ACHN (cell line): ENCODE data around the gene LMLN.
"Not testable (repeated sequence)": the region's sequence is repeated elsewhere in the genome, so short reads cannot be mapped to it uniquely, and the experiment has no call there.

Experiments used
- DNase-seq: peaks from one replicate; pipeline ENCODE4 v3.0.0-alpha.2; 2015
- in situ Hi-C: cut with HindIII; loops from 2 replicates; pipeline ENCODE4 v1.10.0; 2017; ENCODE audit warnings: low sequenced_read_pairs, low pct_ligation_motif_present, low pct_unique_long_range_greater_than_20kb

Gene LMLN

DNA sequence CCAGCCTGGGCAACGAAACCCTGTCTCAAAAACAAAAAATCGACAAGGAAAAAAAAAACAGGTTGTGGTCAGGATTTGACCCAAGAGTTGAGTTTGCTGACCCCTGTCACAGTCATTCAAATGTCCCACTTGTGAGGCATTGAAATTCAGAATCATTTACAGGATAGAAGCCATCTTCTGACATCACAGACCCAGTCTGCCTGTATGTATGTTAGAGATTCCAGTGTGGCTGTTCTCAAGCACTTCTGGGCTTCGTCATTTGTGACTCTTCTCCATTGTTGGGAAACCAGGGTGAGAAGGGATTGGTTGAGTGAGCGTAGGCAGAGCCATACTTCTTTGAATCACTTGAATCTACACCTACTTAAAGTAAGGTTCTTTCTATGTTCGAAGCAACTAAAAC, 57.1 kb downstream of the LMLN start:
- DNase-seq, result no peak
- in situ Hi-C loops, result no loop called here

DNA sequence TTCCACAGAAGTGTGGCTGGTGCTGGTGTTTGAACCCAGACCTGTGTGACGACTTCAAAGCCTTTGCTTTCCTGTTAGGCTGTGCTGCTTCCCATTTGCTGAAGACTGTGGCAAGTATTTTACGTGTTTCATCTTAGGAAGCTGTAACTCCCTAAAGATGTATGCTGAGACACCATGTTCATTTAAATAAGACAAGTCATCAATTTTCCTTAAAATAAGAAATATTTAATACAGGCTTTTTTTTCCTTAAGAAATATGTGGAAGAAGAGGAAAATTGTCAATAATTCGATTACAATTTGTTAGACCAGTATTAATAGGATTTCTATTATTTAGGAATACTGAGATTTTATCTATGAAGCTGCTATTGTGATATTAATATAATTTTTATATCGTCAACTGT, 58.4 kb downstream of the LMLN start:
- in situ Hi-C loops, result no loop called here
- DNase-seq, result no peak

DNA sequence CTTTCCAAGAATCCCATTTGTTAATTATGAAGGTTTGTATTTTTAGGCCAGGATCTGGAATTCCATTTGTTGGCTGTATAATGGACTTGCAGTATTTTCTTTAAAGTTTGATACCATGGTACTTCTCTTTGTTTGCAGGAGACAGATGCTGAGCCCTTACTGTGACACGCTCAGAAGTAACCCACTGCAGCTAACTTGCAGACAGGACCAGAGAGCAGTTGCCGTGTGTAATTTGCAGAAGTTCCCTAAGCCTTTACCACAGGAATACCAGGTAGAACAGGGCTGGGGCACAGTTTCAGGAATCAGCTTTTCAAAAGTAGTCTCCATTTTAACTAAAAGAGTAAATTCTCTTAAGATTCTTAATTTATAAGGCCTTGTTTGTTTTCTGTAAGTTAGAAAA, 59.1 kb downstream of the LMLN start:
- in situ Hi-C loops, result no loop called here
- DNase-seq, result no peak

DNA sequence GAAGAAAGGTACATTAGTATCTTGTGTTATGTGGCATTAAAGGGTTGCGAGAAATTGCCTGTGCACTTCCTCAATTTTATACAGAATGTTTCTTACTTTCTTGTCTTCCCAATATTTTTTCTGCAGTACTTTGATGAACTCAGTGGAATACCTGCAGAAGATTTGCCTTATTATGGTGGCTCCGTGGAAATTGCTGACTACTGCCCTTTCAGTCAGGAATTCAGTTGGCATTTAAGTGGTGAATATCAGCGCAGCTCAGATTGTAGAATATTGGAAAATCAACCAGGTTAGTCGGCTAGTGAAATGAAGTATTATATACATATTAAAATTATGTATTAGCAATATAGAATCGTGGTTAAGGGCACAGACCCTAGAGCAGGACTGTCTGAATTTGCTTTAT, 61.3 kb downstream of the LMLN start:
- no peak for DNase-seq
- in situ Hi-C loops, result no loop called here

DNA sequence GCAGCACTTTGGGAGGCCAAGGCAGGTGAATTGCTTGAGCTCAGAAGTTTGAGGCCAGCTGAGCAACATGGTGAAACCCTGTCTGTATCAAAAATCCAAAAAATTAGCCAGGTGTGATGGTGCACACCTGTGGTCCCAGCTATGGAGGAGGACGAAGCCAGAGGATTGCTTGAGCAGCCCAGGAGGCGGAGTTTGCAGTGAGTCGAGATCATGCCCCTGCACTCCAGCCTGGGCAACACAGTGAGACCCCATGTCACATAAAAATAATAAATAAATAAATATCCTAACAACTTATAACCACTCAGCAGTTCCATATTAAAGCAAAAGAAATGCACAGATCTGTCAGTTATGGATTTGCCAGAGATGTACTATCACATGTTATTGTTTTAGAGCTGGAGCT, 62.6 kb downstream of the LMLN start:
- in situ Hi-C loops, result no loop called here
- no peak for DNase-seq

DNA sequence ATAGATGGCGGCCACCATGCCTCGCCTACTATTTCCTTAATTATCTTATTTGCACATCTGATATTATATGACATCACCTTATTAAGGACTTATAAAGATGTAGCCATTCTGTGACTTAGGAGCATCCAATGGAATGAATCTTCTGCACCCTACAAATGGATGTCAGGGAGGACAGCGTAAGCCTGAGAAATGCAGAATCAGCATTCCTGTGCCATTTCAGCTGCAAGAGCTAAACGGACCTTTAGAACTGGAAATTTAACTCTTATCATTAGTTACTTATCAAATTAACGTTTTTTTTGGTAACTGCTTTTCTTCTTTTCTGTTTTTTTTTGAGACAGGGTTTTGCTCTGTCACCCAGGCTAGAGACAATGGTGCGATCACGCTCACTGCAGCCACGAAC, 65.6 kb downstream of the LMLN start:
- in situ Hi-C loops, result no loop called here
- DNase-seq, result no peak

DNA sequence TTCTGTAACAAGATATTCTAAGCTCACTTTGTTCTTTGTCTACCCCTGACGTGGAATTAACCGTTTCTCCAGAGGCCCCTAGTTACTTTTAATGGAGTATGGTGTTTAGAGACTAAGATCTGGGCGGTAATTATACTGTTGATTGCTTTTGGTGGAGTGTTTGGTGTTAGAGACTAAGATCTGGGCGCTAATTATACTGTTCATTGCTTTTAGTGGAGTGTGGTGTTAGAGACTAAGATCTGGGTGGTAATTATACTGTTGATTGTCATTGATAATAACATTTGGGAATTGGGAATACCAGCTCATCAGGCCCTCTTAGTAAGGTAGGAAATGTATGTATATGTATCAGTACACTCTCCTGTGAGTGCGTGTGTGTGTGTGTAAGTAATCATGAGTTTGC, 66.6 kb downstream of the LMLN start:
- in situ Hi-C loops, result no loop called here
- DNase-seq, result no peak

DNA sequence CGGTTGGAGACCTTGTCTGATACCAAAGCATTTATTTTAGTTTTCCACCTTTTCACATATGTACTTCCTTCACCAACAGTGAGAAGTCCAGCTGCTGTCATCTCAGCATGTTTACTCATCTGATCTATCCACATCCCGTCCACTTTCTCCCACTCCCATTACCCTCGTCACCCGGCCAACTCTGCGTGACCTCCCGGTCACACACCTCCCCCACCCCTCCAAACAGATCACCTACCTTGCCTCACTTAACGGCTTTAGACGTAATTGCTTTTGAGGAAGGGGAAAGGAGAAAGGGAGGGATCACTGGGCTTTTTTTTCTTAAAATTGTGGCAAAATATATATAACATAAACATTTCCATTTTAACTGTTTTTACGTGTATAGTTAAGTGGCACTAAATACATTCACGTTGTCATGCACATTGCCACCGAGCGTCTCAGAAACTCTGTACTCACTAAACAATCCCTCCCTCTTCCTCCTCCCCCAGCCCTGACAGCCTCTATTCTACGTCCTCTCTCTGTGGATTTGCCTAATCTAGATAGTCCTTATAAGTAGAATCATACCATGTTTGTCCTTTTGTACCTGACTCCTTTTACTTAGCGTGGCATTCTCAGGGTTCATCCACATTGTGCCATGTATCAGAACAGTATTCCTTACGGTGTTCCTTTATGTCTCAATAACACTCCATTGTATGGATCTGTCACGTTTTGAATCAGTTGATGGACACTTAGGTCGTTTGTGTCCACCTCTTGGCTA, 67.2 kb downstream of the LMLN start:
- in situ Hi-C loops, result no loop called here
- DNase-seq, result no peak

DNA sequence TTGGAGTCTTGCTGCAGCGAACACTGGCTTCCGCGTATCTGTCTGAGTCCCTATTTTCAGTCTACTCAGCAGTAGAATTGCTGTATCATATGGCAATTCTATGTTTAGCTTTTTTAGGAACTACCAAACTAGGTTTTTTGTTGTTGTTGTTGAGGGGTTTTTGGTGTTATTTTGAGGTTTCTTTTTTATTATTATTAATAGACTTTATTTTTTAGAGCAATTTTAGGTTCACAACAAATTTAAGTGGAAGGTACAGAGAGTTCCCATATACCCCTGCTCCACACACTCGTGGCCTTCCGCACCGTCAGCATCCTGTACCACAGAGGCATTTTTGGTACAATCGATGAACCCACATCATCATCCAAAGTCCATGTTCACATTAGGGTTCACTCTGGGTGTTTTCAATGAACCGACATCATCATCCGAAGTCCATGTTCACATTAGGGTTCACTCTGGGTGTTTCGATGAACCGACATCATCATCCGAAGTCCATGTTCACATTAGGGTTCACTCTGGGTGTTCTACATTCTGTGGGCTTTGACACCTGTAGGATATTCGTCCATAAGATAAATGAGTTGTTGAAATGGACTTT, 67.9 kb downstream of the LMLN start:
- in situ Hi-C loops, result no loop called here
- DNase-seq, result no peak

DNA sequence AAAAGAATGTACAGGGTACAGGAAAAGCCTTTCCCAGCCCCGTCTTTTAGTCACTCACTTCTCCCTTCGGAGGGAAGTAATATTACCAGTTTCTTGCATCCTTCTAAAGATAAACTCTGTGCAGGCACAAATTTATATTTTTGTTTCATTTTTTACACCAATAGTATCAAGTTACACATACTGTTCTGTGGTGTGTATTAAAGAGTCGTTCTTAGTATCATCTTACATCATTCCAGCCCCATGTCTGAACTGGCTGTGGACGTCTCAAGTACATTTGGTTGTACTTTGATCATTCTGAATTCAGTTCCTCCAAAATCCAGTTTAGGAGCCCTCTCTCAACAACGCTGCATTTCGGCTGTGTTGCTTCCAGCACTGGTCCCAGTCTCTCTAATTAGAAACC, 68.7 kb downstream of the LMLN start:
- no peak for DNase-seq
- in situ Hi-C loops, result no loop called here

DNA sequence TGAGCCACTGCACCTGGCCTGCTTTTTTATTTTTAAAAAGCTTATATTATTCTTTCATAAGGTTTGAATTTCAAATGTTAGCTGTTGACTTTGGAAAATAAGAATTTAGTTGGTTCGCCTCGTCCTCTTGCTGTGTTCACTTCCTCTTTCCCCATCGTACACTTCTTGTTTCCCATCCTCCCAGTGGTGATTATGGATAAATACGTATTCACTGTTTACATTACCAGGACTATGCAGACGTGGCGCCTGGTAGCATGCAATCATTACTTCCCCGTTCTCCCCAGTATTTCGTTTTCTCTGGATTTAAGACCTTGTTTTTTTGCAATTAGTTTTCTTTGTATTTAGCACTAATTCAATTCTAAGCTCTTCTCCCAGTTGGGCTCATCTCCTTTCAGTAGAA, 70.1 kb downstream of the LMLN start:
- no peak for DNase-seq
- in situ Hi-C loops, result no loop called here

DNA sequence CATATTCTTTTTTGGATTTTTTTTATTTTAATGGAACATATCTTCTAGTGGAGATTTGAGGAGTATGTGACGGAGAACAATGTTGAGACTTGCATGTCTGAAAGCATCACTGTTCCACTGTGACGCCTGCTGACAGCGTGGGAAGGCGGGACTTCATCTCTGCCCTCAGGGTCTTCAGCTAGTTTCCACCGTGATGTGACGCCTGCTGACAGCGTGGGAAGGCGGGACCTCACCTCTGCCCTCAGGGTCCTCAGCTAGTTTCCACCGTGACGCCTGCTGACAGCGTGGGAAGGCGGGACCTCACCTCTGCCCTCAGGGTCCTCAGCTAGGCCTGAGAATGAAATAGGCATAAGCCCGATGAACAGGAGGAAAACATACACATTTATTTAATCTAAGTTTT, 70.7 kb downstream of the LMLN start:
- no peak for DNase-seq
- in situ Hi-C loops, result no loop called here

DNA sequence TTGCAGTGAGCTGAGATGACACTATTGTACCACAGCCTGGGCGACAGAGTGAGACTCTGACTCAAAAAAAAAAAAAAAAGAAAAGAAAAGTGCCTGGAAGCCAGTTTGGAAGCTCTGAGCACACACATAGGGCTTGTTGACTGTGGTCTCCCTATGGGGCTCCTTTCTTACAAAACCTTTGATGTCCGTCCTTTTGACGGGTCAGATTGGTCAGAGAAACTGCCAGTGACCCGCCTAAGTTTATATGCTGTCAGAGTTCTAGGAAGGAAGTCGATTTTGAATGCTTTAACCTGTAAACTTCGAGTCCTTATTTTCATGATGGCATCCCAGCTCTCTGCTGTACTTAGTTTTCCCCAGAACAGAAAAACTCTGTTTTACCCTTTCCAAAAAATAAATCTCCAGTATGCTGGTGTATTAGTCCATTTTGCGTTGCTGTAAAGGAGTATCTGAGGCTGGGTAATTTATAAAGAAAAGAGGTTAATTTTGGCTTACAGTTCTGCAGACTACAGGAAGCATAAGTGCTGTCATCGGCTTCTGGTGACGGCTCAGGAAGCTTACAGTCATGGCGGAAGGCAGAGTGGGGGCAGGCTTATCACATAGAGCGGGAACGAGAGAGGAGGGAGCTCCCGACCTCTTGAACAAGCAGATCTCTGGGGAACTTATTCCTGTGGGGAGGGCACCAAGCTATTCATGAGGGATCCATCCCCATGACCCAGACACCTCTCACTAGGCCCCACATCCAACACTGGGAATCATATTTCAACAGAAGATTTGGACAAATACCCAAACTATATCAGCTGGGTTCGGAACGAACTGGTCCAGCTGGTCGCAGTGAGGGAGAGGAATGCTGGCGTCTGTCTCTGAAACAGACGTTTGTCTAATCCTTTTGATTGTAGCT, 72.3 kb downstream of the LMLN start:
- DNase-seq, result no peak

DNA sequence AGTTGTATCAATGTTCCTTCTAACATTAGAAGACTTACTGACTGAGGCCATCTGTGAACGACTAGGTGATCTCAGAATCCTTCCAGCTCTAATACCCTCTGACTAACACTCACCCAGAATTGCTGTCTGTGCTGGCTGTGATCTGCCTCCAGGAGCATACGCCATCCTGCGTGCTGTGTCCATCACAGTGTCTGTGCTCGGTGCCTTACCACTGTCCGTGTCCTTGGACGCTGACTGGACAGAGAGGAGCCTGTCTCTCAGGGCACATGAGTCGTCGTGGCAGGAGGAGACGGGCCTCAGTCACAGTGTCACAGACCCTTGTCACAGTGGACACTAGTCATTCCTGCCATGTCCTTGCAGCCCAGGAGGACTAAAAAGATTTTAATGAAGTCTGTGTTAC, 83.1 kb downstream of the LMLN start:
- in situ Hi-C loops, result no loop called here
- DNase-seq, result no peak

More for the DNA sequence above, 72.3 kb downstream of the LMLN start:
- in situ Hi-C loops, result no loop called here

DNA sequence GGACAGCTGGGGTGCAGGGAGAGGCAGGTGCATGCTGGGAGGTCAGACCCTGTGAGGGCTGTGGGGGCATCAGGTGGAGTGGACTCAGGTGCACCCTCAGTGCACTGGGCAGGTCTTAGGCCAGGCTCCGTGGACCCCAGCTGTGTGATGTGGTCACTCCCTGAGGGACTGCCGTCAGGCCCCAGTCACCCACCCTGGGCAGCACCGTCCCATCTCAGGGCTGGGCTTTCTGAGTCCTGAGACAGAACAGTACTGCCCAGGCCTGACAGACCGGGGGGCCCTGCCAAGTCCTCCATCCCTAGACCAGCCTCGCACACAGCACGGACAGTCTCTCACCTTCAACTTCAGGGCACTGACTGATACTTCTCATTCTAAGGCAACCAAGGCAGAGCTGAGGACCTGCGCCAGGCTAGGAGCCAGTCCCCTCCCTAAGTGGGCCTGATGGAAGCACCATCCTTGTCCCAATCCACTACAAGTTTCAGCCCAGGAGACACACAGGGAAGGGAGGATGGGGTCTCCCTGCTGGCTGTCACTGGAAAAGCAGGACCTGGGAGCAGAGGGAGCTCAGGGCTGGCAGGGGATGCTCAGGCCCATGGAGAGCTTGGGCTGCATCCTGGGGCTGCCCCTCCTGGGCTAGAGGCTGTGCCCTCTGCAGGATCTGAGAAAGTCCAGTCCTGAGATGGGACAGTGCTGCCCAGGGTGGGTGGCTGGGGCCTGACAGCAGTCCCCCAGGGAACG, 86.3 kb downstream of the LMLN start:
- no peak for DNase-seq
- in situ Hi-C loops, result no loop called here

DNA sequence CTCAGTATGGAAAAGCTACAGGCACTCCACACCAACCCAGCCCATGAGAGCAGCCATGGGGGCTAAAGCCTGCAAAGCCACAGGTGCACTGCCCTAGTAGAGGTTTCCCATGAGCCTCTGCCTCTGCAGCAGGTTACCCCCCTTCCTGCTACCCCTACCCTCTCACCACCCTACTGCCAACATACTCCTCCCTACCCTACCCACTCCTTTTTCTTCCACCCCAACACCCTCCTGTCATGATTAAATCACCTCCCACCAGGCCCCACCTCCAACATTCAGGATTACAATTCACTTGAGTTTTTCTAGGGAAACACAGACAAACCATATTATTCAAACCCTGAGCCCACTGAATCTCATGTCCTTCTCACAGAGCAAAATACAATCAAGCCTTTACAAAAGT, 88.4 kb downstream of the LMLN start:
- in situ Hi-C loops, result no loop called here
- DNase-seq, result no peak

DNA sequence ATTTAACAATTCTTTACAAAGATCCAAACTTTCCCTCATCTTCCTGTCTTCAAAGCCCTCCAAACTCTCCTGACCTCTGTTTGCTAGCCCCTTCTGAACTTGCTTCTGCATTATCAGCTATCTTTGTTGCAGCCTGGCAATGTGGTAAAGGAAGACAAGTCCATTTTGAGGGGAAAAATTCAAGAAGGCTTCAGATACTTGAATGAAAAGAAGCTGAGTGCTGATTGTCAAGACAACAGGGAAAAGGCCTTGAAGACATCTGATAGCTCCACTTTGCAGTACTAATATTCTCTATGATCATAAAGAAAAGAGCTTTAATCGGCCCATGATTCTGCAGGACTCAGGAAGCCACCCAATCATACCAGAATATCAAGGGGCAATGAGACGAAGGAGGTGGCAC, 91.8 kb downstream of the LMLN start:
- in situ Hi-C loops, result no loop called here

DNA sequence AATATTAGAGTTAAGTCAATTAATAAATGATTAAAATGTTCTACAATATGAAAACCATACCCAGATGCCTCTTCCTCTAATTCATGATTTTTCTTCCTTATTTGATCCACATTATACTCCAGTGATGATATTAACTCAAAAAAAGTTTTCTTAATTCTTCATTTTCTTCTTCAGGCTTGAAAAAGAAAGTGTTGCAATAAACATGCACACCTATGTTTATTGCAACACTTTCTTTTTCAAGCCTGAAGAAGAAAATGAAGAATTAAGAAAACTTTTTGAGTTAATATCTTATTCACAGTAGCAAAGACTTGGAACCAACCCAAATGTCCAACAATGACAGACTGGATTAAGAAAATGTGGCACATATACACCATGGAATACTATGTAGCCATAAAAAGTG, 93.4 kb downstream of the LMLN start:
- in situ Hi-C loops, DNase-seq: not testable (repeated sequence)

More for the DNA sequence above, 91.8 kb downstream of the LMLN start:
- no peak for DNase-seq
